Measurements from ENCODE around the gene SETD4.

DNA sequence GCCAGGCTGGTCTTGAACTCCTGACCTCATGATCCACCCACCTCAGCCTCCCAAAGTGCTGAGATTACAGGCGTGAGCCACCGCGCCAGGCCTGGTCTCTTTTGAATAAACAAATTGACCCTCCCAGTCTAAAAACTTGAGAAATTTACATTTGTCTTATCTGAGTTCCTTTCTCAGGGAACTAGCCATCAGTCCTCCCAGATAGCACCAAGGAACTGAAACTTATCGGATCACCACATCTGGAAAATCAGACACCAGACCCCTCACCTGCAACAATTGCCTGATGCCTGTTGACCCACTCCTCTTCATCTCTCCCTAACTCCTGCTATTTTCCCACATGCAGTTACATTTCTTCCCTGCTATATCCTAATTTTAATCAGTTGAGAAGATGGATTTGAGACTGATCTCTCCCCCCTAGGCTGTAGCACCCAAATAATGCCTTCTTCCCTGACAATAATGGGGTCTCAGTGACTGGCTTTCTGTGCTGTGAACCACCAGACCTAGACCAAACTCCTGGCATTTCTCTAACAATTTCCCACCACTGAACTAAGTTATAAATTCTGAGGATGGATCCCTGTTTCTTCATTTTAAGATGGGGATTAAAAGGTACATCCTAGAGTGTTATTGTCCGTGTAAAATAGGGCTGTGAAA lies 8.5 kb upstream of the SETD4 start:
- TF ChIP-seq, protein P1, sequence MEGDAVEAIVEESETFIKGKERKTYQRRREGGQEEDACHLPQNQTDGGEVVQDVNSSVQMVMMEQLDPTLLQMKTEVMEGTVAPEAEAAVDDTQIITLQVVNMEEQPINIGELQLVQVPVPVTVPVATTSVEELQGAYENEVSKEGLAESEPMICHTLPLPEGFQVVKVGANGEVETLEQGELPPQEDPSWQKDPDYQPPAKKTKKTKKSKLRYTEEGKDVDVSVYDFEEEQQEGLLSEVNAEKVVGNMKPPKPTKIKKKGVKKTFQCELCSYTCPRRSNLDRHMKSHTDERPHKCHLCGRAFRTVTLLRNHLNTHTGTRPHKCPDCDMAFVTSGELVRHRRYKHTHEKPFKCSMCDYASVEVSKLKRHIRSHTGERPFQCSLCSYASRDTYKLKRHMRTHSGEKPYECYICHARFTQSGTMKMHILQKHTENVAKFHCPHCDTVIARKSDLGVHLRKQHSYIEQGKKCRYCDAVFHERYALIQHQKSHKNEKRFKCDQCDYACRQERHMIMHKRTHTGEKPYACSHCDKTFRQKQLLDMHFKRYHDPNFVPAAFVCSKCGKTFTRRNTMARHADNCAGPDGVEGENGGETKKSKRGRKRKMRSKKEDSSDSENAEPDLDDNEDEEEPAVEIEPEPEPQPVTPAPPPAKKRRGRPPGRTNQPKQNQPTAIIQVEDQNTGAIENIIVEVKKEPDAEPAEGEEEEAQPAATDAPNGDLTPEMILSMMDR (conservative IDR thresholded peaks at IDR 0.05; ENCODE audit: low read depth, low read length): no peak
- no peak for TF ChIP-seq EZH2 (IDR thresholded peaks at IDR 0.05; ENCODE audit: low read length, unreplicated experiment)
